Activated CD4-positive, alpha-beta memory T cell treated with anti-CD3 and anti-CD28 coated beads, Interleukin-2, amount 10 ng/mL, durations not matched to agents 7 days and 5 days (primary cell): ENCODE data around the gene AOC3. TPM values are rescaled to one million over a fixed set of nuclear protein-coding genes. Genes with fewer than 3 reads are reported as not detected.
"Not testable (repeated sequence)": the region's sequence is repeated elsewhere in the genome, so short reads cannot be mapped to it uniquely, and the experiment has no call there.

Source experiments
- CTCF ChIA-PET: fragments of 350-600 bp; sonication (Branson Sonifier 250); formaldehyde crosslinking; loops from one replicate; lab custom pipeline; 2021; ENCODE audit warnings: antibody characterized with exemption, inconsistent platforms; lab: Charles Lee
- POLR2A ChIA-PET: fragments of 350-600 bp; sonication (Branson Sonifier 250); formaldehyde crosslinking; loops from one replicate; lab custom pipeline; 2021; ENCODE audit warnings: antibody characterized with exemption; lab: Charles Lee
- DNase-seq: peaks from one replicate; pipeline ENCODE4 v3.0.0-alpha.2; 2020
- H3K27ac Mint-ChIP-seq: one replicate; pipeline ENCODE4 v1.8.0; 2021; ENCODE audit warnings: mild to moderate bottlenecking, mixed read lengths
- H3K27me3 Mint-ChIP-seq: one replicate; pipeline ENCODE4 v1.8.0; 2021; ENCODE audit warnings: mixed read lengths
- H3K36me3 Mint-ChIP-seq: one replicate; pipeline ENCODE4 v1.8.0; 2021; ENCODE audit warnings: low read depth, mixed read lengths
- H3K4me1 Mint-ChIP-seq: one replicate; pipeline ENCODE4 v1.8.0; 2021; ENCODE audit warnings: mixed read lengths
- H3K4me3 Mint-ChIP-seq: one replicate; pipeline ENCODE4 v1.8.0; 2021; ENCODE audit warnings: mild to moderate bottlenecking, mixed read lengths
- H3K9me3 Mint-ChIP-seq: one replicate; pipeline ENCODE4 v1.8.0; 2021; ENCODE audit warnings: mixed read lengths
- total RNA-seq, 2 experiments: library from RNA; stranded (reverse); gene quantifications; one replicate each; pipeline ENCODE4 v1.2.3, GENCODE V29; 2021

Gene AOC3
- total RNA-seq, 2 experiments from 2014 or later: 0.50 to 0.53 TPM

DNA sequence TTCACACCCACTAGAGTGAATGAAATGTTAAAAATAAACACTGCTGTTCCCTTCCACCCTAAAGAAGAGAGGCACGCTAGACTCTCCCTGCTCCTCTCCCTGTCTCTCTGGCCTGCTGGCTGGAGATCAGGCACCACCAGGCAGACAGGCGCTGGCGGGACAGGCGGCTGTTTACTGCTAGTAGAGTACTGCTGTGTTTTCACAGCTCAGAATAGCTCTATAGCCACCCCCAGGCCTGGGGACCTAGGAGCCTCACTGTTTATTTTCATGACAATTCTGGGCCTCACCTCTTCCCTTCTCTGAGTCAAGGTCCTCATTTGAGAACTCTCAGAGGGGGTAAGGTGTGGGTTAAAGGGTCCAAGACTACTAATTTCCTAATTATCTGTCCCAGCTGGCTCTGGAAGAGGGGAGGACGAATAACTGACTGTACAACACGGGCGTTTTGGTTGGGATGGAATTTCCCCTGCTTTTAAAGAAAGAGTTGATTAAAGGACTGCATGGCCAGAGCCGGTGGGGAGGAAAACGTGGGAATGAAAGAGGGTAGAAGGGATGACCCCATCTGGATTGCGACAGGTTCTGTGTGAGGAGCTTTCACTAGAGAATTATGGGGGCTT lies 40.6 kb downstream of the AOC3 start:
- no peak overlapping the region for H3K27ac Mint-ChIP-seq
- H3K9me3 Mint-ChIP-seq: no peaks in the 10 kb centered on the region
- ChIA-PET CTCF (no interaction called here), POLR2A (no interaction called here)
- H3K36me3 Mint-ChIP-seq: no peaks in the 10 kb centered on the region
- peaks cover 23% of the 10 kb centered on the region for H3K27me3 Mint-ChIP-seq
- no peak for DNase-seq
- H3K4me3 Mint-ChIP-seq: no peak overlapping the region
- peaks cover 3% of the 10 kb centered on the region for H3K4me1 Mint-ChIP-seq

DNA sequence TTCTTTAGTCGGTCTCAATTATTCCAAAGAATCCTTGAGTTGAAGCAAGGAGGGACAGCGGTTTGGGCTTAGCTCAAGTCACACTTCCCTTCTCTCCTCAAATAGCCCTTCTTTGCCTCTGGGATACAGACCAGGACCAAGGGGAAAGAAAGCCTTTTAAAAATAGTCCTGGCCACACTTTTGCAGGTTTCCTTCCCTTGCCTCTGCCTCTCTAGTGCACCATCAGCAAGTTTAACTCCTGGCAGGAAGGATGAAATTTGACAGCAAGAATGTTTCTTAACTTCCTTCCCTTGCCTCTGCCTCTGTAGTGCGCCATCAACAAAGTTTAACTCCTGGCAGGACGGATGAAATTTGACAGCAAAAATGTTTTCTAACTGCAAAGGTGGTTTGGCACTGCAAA lies 42.4 kb downstream of the AOC3 start:
- no peak for DNase-seq
- POLR2A ChIA-PET: no interaction called here
- Mint-ChIP-seq H3K4me3 (no peak overlapping the region), H3K9me3 (no peaks in the 10 kb centered on the region), H3K27ac (no peak overlapping the region), H3K27me3 (peaks cover 25% of the 10 kb centered on the region), H3K4me1 (peaks cover 3% of the 10 kb centered on the region), H3K36me3 (no peaks in the 10 kb centered on the region)
- CTCF ChIA-PET: no interaction called here

DNA sequence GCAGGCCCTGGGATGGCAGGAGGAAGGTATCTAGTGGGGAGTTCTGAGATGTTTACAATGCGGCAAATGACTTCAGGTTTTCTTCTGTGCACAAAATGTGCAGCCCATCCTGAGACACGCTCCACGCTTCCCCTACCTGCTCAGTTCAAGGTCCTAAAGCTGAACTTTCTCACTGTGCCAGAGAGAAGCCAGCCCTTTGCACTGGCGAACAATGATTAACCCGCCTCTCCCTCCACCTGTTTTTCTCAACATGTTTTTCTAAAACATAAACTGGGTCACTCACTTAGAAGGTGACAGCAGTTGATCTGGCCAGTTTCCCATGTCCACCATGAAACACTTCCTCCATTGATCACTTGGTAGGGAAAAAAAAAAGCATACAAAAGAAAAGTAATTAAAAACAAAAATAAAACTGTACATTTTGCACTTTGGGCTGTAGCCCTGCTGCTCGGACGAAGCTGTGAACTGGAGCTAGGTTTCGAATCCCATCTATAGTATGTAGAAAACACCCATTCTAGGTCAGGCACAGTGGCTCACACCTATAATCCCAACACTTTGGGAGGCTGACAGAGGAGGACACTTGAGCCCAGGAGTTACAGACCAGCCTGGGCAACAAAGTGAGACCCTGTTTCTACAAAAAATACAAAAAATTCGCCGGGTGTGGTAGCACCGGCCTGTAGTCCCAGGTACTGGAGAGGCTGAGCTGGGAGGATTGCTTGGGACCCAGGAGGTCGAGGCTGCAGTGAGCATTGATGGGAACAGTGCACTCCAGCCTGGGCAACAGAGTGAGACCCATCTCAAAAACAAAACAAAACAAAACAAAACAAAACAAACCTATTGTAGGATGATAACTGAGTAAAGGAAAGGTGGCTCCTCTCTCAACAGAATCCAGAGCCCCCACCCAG lies 43.5 kb downstream of the AOC3 start:
- ChIA-PET CTCF (no interaction called here), POLR2A (no interaction called here)
- no peak for DNase-seq
- Mint-ChIP-seq H3K27ac (no peak overlapping the region), H3K36me3 (no peaks in the 10 kb centered on the region), H3K9me3 (no peaks in the 10 kb centered on the region), H3K4me3 (no peak overlapping the region), H3K27me3 (peaks cover 26% of the 10 kb centered on the region), H3K4me1 (peaks cover 3% of the 10 kb centered on the region)

DNA sequence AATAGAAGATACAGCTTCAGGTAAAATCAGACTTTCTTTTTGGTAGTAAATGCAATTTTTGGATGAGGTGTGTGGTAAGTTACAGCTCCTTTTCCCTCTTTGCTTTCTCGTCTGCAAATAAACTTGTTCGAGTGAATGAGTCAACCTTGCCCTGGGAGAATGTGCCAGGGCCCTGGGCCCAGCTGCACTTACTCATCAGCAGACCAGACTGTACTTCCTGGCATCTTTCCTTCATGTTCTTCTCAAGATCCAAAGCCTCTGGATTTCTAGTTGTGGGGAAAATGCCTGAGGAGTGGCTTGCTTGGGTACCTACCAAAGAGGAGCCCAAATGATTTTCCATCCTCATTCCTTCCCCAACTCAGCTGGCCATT lies 44.2 kb downstream of the AOC3 start:
- no peaks in the 10 kb centered on the region for H3K36me3 Mint-ChIP-seq
- H3K27me3 Mint-ChIP-seq: peaks cover 26% of the 10 kb centered on the region
- DNase-seq: no peak
- H3K9me3 Mint-ChIP-seq: no peaks in the 10 kb centered on the region
- H3K4me3 Mint-ChIP-seq: no peak overlapping the region
- ChIA-PET POLR2A (no interaction called here), CTCF (no interaction called here)
- H3K27ac Mint-ChIP-seq: no peak overlapping the region
- H3K4me1 Mint-ChIP-seq: peaks cover 3% of the 10 kb centered on the region

DNA sequence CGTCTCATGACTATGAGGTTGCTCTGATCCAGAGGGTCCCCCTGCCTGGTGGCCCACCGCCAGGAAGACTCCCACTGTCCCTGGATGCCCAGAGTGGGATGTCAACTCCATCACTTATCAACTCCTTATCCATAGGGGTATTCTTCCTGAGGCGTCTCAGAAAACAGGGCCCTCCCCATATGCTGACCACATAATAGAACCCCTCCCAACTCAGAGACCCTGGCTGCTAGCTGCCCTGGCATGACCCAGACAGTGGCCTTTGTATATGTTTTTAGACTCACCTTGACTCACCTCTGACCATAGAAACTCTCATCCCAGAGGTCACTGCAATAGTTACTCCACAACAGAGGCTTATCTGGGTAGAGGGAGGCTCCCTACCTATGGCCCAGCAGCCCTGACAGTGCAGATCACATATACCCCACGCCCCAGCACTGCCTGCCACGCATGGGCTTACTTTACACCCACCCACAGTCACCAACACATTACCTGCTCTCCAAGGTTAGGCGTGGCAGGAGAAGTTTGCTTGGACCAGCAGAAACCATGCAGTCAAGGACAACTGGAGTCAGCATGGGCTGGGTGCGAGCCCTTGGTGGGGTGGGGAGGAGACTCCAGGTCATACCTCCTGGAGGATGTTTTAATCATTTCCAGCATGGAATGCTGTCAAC lies 47.3 kb downstream of the AOC3 start:
- ChIA-PET POLR2A (no interaction called here), CTCF (no interaction called here)
- Mint-ChIP-seq H3K27me3 (peaks cover 29% of the 10 kb centered on the region), H3K9me3 (no peaks in the 10 kb centered on the region), H3K4me1 (peaks cover 3% of the 10 kb centered on the region), H3K36me3 (no peaks in the 10 kb centered on the region), H3K27ac (no peak overlapping the region), H3K4me3 (no peak overlapping the region)
- DNase-seq: no peak

DNA sequence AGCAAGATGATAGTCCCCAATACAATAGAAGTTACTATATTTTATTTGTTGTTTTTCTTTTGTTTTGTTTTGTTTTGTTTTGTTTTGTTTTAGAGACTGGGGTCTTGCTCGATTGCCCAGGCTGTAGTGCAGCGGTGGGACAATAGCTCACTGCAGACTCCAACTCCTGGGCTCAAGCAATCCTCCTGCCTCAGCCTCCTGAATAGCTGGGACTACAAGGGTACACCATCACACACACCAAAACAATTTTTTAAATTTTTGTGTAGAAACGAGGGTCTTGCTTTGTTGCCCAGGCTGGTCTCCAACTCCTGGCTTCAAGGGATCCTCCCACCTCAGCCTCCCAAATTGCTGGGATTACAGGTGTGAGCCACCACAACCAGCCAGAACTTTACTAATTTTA lies 49.0 kb downstream of the AOC3 start:
- H3K9me3 Mint-ChIP-seq, DNase-seq, CTCF ChIA-PET, H3K4me3 Mint-ChIP-seq, H3K4me1 Mint-ChIP-seq, H3K27ac Mint-ChIP-seq, H3K36me3 Mint-ChIP-seq, POLR2A ChIA-PET: not testable (repeated sequence)
- peaks cover 23% of the 10 kb centered on the region for H3K27me3 Mint-ChIP-seq

DNA sequence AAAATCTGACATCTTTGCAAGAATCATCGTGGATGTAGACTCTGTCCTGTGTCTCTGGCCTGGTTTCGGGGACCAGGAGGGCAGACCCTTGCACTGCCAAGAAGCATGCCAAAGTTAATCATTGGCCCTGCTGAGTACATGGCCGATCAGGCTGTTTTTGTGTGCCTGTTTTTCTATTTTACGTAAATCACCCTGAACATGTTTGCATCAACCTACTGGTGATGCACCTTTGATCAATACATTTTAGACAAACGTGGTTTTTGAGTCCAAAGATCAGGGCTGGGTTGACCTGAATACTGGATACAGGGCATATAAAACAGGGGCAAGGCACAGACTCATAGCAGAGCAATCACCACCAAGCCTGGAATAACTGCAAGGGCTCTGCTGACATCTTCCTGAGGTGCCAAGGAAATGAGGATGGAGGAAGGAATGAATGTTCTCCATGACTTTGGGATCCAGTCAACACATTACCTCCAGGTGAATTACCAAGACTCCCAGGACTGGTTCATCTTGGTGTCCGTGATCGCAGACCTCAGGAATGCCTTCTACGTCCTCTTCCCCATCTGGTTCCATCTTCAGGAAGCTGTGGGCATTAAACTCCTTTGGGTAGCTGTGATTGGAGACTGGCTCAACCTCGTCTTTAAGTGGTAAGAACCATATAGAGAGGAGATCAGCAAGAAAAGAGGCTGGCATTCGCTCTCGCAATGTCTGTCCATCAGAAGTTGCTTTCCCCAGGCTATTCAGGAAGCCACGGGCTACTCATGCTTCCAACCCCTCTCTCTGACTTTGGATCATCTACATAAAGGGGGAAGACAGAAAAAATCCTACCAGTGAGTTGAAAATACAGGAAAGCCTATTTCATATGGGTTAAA lies 49.7 kb downstream of the AOC3 start, which contains the start of gene G6PC1:
G6PC1 (plus strand) TSS at position 340 of the 872 bp plus-strand sequence; CDS start at position 418, 78 bp downstream.
- no peaks in the 10 kb centered on the region for H3K36me3 Mint-ChIP-seq
- ChIA-PET CTCF (no interaction called here), POLR2A (no interaction called here)
- H3K4me3 Mint-ChIP-seq: no peak within 1 kb of the TSS
- no peak for DNase-seq
- no peaks in the 10 kb centered on the region for H3K4me1 Mint-ChIP-seq
- no peak within 1 kb of the TSS for H3K27ac Mint-ChIP-seq
- no peaks in the 10 kb centered on the region for H3K9me3 Mint-ChIP-seq
- peaks cover 19% of the 10 kb centered on the region for H3K27me3 Mint-ChIP-seq

DNA sequence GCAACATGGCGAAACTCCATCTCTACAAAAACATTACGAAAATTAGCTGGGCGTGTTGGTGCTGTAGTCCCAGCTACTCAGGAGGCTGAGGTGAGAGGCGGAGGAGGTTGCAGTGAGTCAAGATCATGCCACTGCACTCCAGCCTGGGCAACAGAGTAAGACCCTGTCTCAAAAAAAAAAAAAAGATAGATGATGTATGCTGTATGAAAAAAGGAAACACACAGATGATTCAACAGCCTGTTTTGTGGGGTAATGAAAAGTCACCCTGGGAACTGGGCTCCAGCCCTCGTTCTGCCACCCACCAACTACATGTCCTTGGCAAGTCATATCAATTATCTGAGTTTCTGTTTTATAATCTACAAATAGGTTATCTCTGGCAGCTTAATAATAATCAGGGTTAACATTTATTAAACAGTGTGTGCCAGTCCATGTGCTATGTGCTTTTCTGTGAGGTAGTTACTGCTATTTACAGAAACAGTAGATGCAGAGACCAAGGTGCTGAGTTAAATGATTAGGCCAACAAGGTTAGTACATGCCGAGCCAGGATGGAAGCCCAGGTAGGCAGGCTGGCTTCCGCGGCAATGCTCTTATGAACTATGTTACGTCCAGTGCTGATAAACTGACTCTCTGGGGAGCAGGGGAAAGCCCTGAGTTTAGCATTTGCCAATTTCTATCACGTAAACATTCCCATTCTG lies 50.7 kb downstream of the AOC3 start:
- H3K4me1 Mint-ChIP-seq: no peaks in the 10 kb centered on the region
- peaks cover 20% of the 10 kb centered on the region for H3K27me3 Mint-ChIP-seq
- no peak overlapping the region for H3K4me3 Mint-ChIP-seq
- H3K36me3 Mint-ChIP-seq: no peaks in the 10 kb centered on the region
- ChIA-PET POLR2A (no interaction called here), CTCF (no interaction called here)
- no peak overlapping the region for H3K27ac Mint-ChIP-seq
- H3K9me3 Mint-ChIP-seq: no peaks in the 10 kb centered on the region
- no peak for DNase-seq

DNA sequence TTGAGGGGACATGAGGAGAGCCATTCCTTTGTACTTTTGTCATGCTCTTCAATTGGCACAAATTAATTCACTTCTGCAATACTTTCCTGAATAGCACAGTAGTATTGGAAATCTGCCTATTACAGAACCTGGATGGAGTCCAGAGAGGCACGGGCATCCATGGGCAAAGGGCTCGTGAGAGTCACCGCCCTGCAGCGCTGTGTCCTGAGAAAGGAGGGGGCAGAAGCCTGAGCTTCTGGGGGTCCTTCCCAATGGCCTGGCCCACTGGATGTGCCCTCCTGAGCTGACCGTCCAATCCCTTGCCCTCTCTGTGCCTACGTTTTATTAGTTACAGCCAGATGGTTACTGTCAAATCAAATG lies 53.1 kb downstream of the AOC3 start:
- H3K27me3 Mint-ChIP-seq: peaks cover 19% of the 10 kb centered on the region
- no peak overlapping the region for H3K27ac Mint-ChIP-seq
- no peaks in the 10 kb centered on the region for H3K36me3 Mint-ChIP-seq
- DNase-seq: no peak
- no peaks in the 10 kb centered on the region for H3K4me1 Mint-ChIP-seq
- ChIA-PET CTCF (no interaction called here), POLR2A (no interaction called here)
- H3K4me3 Mint-ChIP-seq: no peak overlapping the region
- H3K9me3 Mint-ChIP-seq: no peaks in the 10 kb centered on the region

DNA sequence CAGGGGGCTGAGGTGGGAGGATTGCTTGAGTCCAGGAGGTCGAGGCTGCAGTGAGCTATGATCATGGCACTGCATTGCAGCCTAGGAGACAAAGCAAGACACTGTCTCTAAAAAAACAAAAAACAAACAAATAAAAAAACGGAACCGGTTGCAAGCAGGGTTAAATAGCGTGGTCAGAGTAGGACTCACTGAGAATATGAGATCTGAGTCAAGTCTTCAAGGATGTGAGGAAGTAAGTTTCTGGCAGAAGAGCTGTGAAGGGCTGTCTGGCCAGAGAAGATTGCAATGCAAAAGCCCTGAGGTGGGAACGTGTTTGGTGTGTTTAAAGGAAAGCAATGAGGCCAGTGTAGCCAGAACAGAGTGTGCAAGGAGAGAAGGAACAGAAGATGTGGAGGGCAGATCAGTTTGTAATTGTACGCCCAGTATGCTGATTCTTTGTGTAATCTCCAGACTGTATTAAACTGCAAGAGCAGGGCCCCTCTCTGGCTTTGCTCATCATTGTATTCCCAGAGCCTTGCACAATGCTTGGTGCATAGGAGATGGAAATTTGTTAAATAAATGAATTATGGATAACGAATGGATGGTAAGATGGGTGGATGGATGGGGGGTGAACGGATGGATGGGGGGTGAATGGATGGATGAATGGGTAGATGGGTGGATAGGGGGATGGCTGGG lies 55.9 kb downstream of the AOC3 start:
- CTCF ChIA-PET: no interaction called here
- Mint-ChIP-seq H3K4me3 (no peak overlapping the region), H3K4me1 (no peaks in the 10 kb centered on the region), H3K36me3 (no peaks in the 10 kb centered on the region), H3K27me3 (peaks cover 22% of the 10 kb centered on the region), H3K9me3 (no peaks in the 10 kb centered on the region), H3K27ac (no peak overlapping the region)
- POLR2A ChIA-PET: no interaction called here
- no peak for DNase-seq
